Measurements from ENCODE around the gene SOX6.

DNA sequence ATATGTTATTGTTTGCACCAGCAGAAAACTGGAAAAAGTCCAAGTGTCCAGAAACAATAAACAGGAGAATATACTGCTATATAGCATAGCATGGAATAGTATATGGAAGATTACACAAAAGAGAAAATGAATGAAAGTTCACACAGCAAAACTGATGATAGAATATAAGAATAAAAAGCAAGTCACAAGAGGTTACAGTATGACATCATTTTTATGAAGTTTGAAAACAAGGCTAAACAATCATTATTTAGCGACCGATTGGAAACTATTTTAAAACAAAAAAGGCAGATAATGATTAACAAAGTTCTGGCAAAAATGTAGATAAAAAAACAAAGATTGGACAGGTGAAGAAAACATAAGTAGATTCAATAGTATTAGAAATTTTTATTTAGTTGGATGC, 47.1 kb downstream of the SOX6 start:
- TF ChIP-seq CTCF (IDR thresholded peaks at IDR 0.05; ENCODE audit: low read length), result no peak
- TF ChIP-seq EZH2 (IDR thresholded peaks at IDR 0.05; ENCODE audit: borderline replicate concordance, low read length), result no peak
